ENCODE results near the gene VRK2. TPM values are rescaled to one million over a fixed set of nuclear protein-coding genes. Genes with fewer than 3 reads are reported as not detected.
"Not testable (repeated sequence)": the region's sequence is repeated elsewhere in the genome, so short reads cannot be mapped to it uniquely, and the experiment has no call there.

VRK2 gene
- total RNA-seq, 6 experiments from 2014 or later = 17.6 to 27.1 (median 23.0) TPM

GRCh38 chr2:58137221-58137620, 90.6 kb downstream of the VRK2 start:
- Mint-ChIP-seq H3K36me3 (ENCODE audit: low read depth) (peaks cover 8% of the 10 kb centered on the region), H3K27ac (no peak overlapping the region), H3K4me3 (no peak overlapping the region), H3K27me3 (ENCODE audit: insufficient read depth) (no peaks in the 10 kb centered on the region), H3K4me1 (ENCODE audit: low read depth) (peaks cover 44% of the 10 kb centered on the region), H3K9me3 (no peaks in the 10 kb centered on the region)
- no peak for TF ChIP-seq CTCF (IDR thresholded peaks at IDR 0.05)
- peak; percentile 48 for DNase-seq

- no peak for DNase-seq
- Mint-ChIP-seq H3K9me3 (no peaks in the 10 kb centered on the region), H3K36me3 (ENCODE audit: low read depth) (peaks cover 8% of the 10 kb centered on the region), H3K27ac (0 out of 2 replicates have a peak overlapping the region, but pooled peaks have one; percentile 27), H3K4me3 (no peak overlapping the region), H3K4me1 (ENCODE audit: low read depth) (peaks cover 44% of the 10 kb centered on the region), H3K27me3 (ENCODE audit: insufficient read depth) (no peaks in the 10 kb centered on the region)
- TF ChIP-seq CTCF (IDR thresholded peaks at IDR 0.05) = no peak
These were observed 91.2 kb downstream of the VRK2 start for GRCh38 chr2:58137856-58138255.

GRCh38 chr2:58138396-58139030, 91.9 kb downstream of the VRK2 start:
- 0 out of 2 replicates have a peak overlapping the region, but pooled peaks have one; percentile 5 for H3K4me3 Mint-ChIP-seq
- H3K27ac Mint-ChIP-seq = peak overlapping the region; percentile 27; the same call in 1 of the 2 replicates
- peaks cover 8% of the 10 kb centered on the region for H3K36me3 Mint-ChIP-seq (ENCODE audit: low read depth)
- H3K4me1 Mint-ChIP-seq (ENCODE audit: low read depth) = peaks cover 41% of the 10 kb centered on the region
- no peak for TF ChIP-seq CTCF (IDR thresholded peaks at IDR 0.05)
- no peak for DNase-seq
- H3K27me3 Mint-ChIP-seq (ENCODE audit: insufficient read depth) = no peaks in the 10 kb centered on the region
- H3K9me3 Mint-ChIP-seq = no peaks in the 10 kb centered on the region

GRCh38 chr2:58140508-58141072, 94.0 kb downstream of the VRK2 start:
- Mint-ChIP-seq H3K4me1 (ENCODE audit: low read depth) (peaks cover 37% of the 10 kb centered on the region), H3K36me3 (ENCODE audit: low read depth) (peaks cover 8% of the 10 kb centered on the region), H3K27ac (no peak overlapping the region; the same call in 1 of the 2 replicates), H3K4me3 (no peak overlapping the region), H3K27me3 (ENCODE audit: insufficient read depth) (no peaks in the 10 kb centered on the region), H3K9me3 (no peaks in the 10 kb centered on the region)
- peak; percentile 55 for DNase-seq
- TF ChIP-seq CTCF (IDR thresholded peaks at IDR 0.05) = no peak

- H3K36me3 Mint-ChIP-seq (ENCODE audit: low read depth); H3K4me3 Mint-ChIP-seq; H3K27me3 Mint-ChIP-seq (ENCODE audit: insufficient read depth): not testable (repeated sequence)
These were observed 99.2 kb downstream of the VRK2 start for GRCh38 chr2:58145769-58146168.

GRCh38 chr2:58146707-58147106, 100.1 kb downstream of the VRK2 start:
- Mint-ChIP-seq H3K4me3 (no peak overlapping the region), H3K9me3 (no peaks in the 10 kb centered on the region), H3K36me3 (ENCODE audit: low read depth) (peaks cover 9% of the 10 kb centered on the region; the same call in 1 of the 2 replicates), H3K27me3 (ENCODE audit: insufficient read depth) (no peaks in the 10 kb centered on the region), H3K27ac (no peak overlapping the region), H3K4me1 (ENCODE audit: low read depth) (peaks cover 10% of the 10 kb centered on the region)
- peak; percentile 12 for DNase-seq
- no peak for TF ChIP-seq CTCF (IDR thresholded peaks at IDR 0.05)

More at GRCh38 chr2:58145769-58146168, 99.2 kb downstream of the VRK2 start:
- H3K4me1 Mint-ChIP-seq (ENCODE audit: low read depth) = peaks cover 17% of the 10 kb centered on the region
- H3K9me3 Mint-ChIP-seq, DNase-seq, H3K27ac Mint-ChIP-seq: not testable (repeated sequence)

Data from HFFc6 (cell line).